Right kidney (tissue), 1 donor: ENCODE measurements around the gene MIPEP.
A peak's percentile ranks its signal among the peaks of the same experiment; 100 is the strongest.

Experiments used
- DNase-seq: peaks from one replicate; pipeline ENCODE4 v3.0.0-alpha.2; 2016

The MIPEP gene

DNA sequence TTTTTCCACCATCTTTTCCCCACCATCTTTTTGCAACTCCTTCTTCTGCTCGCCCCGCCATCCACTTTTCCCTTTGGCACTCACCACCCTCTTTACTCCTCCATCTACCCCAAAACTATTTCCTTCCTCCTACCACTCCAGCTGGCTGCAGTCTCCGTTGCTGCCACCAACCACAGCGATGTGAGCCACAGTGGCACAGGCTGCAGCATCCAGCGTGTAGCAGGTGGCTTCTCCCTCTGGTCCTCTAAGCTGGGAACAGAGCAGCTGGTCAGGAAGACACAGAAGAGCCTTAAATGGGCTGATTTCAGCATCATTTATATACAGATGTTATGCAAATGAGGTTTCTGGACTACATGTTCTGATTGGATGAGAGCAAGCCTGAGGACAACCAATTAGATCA, 174.5 kb downstream of the MIPEP start:
- no peak for DNase-seq

DNA sequence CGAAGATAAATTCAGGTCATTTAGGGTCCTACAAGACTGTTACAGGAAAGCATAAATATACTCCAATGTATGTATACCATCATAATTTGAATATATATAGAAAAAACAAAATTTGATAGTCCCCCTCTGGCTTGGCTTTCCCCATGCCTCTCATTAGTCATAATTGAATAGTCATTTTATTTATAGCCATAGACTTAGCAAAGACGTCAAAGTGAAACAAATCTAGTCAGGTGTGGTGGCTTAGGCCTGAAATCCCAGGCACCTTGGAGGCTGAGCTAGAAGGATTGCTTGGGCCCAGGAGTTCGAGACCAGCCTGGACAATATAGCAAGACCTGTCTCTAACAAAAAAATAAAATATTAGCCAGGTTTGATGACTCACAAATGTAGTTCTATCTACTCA, 177.8 kb downstream of the MIPEP start:
- no peak for DNase-seq

DNA sequence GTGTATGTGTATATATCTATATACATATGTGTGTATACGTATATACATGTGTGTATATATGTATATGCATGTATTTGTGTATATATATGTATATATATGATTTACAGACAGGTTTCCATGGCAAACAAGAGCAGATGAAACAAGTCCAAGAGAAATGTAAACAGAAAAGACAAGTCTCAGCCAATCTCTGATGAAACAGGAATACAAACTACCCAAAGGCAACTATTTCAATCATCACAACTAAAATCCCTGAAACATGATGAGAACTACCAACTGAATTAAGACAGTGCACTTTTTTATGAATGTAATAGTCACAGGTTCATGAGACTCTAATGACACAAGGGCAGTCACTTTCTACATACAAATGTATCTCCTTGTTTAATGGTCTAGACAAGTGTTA, 178.8 kb downstream of the MIPEP start:
- no peak for DNase-seq

DNA sequence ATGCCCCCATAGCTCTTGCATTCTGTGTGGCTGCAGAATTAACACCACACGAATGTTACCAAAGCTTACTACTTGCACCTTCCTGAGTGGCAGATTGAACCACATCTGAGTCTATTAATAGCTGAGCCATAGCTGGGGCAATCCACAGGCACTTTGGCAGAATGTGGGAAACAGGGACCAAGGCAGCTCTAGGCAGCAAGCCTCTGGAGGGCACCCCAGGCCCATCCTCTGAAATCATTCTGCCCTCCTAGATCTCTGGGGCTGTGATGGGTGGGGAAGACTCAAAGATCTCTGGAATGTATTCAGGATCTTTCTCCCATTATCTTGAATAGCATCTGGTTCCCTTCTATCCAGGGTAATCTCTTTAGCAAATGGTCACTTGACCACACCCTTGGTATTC, 179.7 kb downstream of the MIPEP start:
- DNase-seq: no peak

DNA sequence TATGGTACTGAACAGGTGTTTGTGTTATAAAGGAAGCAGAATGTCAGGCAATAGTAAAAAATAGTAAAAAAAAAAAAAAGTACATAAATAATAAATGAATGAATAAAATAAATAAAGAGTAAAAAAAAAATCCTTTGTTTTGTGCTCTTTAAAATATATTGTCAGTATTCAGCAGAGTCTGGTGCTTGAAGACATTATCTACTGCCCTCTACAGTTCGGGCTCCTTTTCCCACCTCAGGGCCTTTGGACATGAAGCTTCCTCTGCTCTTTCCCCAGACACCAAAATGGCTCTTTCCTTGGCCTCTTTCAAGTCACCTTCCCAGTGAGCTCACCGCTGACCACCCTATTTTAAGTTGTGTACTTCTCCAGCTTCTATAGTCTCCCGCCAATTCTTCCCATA, 181.5 kb downstream of the MIPEP start:
- DNase-seq: no peak

DNA sequence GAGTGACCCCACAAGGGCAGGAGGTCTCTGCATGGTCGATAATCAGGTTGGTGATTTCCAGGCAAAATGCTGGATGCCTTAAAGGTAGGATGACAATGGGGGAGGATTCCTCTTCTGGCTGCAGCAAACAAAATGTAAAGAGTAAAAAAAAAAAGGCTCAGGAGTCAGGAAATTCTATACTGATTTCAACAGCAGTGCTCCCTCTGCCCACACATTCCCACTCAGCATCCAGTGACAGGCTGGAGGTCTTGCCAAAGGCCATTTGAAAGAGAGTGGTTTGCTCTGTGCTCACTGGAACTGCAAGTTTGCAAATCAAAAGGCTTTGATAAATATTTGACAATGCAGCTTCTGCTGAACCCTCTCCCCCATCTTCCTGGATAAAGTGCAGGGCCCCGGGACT, 183.6 kb downstream of the MIPEP start:
- peak; percentile 50 for DNase-seq

DNA sequence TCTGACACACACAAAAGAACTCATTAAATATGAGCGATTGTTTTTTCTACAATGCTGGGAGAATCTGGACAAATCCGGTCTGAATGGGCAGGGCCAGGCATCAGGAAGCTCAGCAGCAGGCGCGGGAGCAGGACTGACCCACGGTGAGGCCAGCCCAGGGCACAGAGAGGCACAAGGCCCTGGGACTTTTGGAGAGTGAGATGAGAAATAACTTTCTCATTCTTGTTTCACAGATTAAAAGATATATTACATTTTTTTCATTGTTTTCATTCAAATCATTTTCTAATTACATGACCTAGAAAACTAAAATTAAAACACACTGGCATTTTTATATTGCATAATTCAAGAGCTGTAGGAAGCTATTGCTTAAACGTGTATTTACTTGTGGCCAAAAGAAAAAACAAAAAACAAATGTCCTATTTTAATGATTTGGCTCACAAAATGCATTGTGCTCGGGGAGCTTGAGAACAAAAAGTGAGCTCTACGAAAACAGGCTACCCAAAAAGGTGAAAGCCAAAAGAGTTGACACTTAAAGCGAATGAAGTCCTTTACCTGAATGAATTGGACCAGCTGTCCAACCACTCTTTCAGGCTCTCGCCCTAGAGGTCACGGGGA, 185.8 kb downstream of the MIPEP start:
- no peak for DNase-seq

DNA sequence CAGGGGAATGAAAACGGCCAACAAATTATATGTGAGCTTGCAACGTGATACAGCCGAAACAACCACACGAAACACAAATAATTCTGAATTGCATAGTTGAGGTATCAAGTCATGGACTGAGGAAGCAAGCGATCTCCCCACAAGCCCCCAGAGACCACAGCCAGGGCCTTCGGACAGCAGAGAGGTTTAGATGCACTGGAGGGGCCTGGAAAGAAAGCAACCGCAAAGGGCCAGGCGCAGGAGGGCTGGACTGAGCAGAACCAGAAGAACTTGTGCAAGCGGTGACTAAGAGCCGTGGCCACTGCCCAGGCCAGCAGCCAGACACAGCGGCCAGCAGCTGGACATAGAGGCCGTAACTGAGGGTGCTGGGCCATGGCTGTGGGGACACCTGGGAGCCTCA, 187.6 kb downstream of the MIPEP start:
- no peak for DNase-seq

DNA sequence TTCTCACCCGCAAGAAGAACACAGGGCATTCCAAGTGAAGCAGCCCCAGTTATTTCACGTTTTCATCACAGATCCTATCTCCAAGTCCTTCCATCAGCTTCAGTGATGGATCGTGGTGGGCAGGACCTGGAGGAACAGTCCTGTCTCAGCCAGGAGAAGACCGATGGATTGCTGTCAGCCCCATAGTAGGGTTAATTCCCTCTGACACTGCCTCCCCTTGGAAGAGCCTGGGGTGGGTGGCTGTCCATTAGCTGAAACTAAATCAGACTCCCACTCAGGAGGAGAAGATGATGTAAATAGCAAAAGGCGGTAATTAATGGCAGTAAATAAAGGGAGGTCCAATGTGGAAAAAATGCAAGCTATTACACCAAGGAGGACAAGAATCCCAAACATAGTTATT, 188.0 kb downstream of the MIPEP start:
- no peak for DNase-seq

DNA sequence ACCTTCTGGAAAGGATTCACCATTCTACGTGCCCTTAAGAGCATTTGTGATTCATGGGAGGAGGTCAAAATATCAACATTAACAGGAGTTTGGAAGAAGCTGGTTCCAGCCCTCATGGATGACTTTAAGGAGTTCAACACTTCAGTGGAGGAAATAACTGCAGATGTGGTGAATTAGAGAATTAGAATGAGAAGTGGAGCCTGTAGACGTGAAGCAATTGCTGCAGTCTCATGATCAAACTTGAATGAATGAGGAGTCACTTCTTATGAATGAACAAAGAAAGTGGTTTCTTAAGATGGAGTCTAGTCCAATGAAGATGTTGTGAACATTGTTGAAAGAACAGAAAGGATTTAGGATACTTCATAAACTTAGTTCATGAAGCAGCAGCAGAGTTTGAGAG, 189.9 kb downstream of the MIPEP start:
- DNase-seq: no peak

DNA sequence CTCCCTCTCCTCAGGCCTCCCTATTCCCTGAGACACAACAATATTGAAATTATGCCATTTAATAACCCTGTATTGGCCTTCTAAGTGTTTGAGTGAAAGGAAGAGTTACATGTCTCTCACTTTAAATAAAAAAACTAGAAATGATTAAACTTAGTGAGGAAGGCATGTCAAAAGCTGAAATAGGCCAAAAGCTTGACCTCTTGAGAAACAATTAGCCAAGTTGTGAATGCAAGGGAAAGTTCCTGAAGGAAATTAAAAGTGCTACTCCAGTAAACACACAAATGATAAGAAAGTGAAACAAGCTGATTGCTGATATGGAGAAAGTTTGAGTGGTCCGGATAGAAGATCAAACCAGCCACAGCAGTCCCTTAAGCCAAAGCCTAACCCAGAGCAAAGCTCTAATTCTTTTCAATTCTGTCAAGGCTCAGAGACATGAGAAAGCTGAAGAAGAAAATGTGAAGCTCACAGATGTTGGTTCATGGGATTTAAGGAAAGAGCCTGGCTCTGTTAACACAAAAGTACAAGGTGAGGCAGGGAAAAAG, 191.4 kb downstream of the MIPEP start:
- no peak for DNase-seq

DNA sequence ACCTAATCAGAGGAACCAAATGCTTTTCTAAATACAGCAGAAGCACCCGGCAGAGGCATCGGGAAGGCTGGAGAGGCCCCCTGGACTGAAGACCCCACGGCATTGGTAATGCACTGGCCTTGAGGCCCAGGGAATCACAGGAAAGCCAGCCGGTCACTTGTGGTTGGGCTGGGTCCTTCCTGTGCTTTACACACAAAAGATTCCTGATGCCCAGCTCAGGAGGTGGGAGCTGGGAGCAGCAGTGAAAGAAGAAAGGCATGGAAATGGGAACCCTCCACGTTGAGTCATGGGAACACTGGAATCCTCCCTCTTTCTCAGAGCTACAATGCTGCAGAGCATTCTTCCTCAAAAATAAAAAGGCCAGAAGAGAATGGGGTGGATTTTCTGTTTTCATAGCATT, 192.6 kb downstream of the MIPEP start:
- no peak for DNase-seq

DNA sequence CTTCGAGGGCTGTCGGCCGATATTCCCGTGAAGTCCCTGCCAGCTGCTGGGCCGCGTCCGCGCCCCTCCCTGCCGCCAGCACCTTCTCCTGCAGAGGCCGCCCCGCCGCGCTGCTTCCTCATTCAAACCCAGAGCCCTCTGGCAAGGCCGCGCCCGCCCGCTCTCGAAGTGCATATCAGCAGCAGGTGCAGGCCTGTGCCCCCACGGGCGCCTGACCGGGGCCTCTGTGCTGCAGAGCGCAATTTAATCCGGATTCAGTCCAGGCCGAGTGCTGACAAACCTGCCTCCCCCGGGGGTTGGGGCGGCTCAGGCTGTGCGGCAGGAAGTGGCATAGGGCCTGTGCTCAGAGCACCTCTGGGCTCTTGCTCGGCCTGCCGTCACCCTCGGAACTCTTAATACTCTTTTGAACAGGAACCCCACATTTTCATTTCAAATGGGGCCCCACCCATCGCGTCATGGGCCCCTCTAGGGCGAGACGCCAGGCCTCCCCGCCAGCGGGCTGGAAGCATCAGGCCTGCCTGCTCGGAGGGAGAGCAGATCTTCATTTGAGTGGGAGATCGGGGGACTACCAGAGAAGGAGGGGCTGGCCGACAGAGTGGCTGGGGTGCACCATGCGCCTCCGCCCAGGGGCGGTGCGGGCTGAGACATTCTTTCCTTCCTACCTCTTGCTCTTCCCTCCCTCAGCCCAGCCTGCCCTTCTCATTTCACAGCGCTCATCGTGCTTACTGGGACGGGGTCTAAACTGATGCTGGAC, 193.3 kb downstream of the MIPEP start:
- peak; percentile 69 for DNase-seq

DNA sequence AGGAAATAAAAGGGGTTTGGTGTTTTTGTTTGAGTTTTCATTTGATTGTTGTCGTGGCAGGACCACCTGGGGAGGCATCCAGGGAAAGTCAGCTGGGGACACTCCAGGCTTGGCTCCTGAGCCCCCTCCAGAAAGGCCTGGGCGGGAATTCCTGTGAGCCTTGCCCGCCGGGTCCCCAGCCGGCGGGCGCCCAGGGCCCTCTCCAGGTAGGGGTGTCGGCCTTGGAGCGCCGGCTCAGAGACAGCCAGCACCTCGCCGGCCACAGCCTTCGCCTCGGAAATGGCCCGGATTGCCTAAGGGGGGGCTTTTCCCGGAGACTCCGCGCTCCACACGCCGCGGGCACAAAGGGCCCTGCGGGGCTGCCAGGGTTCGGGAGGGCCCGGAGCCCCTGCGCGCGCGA, 194.0 kb downstream of the MIPEP start:
- no peak for DNase-seq

DNA sequence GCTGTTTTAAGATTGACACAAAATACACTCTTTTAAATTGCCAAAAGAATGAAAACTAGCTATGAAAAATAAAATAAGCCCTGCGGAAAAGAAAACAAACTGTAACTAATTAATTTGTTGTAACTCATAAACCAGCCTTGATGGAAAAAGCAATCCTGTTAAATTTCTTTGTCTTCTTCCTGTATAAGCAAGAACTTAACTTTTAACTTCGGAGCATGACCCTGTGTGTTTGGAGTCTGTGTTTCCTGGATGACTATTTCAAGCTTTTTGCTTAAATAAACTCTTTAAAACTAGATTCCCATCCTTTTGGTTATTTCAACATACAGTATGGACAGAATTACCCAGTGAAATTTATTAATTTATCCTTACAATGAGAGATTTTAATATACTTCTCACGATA, 196.4 kb downstream of the MIPEP start:
- no peak for DNase-seq

DNA sequence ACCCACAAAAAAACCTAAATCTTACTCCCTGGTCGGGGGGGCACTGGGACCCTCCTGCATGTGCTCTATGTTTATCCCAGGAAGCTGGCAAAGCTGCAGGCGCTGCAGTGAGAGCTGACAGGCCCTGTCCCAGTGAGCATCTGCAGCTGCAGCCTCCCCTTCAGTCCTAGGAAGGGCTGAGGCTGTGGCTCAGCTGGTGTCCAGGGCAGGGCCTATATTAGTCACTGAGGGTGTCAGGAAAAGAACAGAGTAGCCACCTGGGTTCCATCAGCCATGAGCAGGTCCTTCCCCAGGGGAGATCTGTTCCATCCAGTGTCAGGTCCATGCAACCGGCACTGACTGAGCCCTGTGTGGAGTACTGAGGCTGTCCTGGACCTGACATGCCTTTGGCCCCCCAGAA, 198.5 kb downstream of the MIPEP start:
- DNase-seq: no peak

DNA sequence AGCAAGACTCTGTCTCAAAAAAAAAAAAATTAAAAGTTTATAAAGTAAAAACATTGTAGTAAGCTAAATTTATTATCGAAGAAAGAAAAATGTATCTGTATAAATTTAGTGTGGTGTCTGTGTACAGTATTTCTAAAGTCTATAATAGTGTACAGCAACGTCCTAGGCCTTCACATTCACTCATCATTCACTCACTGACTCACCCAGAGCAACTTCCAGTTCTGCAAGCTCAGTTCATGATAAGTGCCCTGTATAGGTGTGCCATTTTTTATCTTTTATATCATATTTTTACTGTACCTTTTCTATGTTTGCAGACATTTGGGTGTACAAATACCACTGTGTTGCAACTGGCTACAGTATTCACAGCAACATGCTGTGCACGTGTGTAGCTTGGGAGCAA, 200.9 kb downstream of the MIPEP start:
- DNase-seq: no peak

DNA sequence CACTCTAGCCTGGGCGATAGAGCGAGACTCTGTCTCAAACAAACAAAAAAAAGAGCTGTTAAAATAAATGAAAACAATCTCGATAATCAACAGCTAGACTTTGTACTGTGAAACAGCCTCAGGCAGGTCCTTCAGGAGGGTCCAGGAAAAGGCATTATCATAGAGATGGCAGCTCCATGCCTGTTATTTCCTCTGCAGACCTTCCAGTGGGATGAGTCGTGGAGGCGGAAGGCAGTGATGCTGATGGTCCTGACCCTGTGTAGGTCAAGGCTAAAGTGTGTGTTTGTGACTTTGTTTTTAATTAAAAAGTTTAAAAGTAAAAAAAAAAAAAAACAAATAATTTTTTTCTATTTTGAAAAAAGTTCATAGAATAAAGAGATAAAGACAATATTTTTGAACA, 201.6 kb downstream of the MIPEP start:
- no peak for DNase-seq

DNA sequence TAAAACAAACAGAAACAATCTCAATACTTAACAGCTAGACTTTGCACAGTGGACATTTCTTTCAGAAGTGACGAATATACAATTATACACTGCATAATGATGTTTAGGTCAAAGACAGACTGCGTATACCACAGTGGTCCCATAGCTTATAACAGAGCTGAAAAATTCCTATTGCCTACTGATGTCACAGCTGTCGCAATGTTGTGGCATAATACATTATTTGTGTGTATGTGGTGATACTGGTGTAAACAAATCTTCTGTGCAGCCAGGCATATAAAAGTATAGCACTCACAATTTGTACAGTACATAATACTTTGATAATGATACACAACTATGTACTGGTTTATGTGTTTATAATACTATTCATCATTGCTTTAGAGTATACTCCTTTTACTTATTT, 202.3 kb downstream of the MIPEP start:
- no peak for DNase-seq

DNA sequence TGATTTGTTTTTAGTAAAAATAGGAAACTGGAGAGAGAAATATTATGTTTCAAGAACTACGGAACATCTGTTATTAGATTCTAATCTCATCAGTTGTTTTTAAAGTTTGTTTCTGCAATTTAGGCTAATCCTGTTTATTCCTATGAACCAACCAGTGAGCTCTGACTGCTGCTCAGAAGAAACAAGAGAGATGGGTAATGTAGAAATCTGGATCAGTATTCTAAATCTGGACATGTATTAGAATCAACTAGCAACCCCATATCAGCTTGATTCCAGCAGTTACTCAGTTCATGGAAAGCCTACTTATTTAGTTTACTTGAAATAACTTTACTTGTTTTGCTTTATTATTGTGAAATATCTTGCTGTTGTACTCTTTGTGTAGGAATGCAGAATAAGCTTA, 203.8 kb downstream of the MIPEP start:
- no peak for DNase-seq

DNA sequence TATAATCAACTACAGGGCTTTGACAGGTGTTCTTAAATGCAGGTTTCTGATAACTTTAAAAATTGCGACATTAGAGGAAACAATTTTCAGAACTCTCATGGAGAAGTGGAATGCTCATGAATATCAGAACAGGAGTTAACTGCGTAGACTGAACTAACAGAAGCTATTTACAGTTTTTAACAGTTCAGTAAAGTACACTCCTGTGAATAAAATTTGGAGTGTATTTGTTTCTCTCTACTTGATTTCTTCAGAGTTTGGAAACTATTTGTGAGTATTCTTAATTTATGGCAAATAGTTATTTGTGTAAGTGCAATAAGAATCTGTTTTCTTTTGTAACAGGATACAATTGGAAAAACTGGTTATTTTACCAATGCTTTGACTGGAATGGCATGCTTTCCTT, 204.6 kb downstream of the MIPEP start:
- no peak for DNase-seq

DNA sequence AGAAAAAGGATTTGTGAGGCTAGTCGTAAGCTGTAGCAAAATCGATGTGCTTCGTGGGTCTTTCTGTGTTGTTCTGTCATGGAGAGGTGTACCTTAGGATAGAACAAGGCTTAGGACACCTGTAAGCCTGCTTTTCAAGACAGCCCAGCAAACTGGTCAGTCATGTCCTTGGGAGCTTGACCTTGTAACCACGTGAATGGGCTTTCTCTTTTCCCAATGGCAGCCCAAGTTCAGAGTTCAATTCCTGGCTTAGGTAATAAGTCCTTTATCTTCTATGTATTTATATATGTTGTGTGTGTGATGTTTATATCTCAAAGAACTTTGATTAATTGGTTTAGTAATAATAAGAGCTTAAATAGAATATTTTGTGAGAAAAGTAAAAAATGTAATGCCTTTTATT, 206.1 kb downstream of the MIPEP start:
- no peak for DNase-seq

DNA sequence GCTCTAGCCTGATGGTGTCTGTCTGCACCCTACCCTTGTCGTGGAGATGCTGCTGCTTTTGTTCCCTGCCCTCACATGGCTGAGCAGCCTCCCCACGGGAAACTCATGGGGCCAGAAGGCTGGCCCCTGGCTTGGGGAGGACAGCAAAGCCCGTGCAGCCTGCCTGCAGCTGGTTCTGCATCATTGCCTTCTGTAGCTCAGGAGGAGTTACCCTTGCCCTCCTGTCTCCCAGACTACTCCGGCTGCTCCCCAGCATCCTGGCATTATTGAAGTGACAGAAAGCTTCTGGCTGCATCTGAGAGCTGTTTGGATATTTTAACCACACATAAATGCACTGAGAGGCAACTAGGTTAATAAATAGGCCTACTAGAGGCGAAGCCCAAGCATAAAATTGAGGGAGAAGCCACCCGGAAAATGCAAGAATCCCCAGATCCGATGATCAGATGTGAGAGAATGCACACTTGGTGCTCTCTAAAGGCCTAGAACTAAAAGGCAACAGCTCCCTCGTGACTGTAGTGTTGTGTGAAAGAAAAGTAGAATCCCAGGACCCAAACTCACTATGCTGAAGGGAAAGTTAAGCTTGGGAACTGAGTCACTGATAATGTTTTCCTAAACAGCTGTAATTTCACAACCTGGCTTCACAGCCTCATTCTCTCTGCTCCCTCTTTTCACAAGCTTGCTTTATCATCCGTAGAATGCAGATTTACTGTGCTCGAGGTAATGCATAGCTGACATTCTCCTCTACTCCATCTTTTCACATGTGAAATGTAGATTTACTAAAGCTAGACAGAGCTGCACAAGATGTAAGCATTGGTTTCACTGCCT, 208.1 kb downstream of the MIPEP start:
- peak; percentile 49 for DNase-seq
